HG03442 (cell line): ENCODE results near the gene CTNND1.
A peak's percentile ranks its signal among the peaks of the same experiment; 100 is the strongest.

Experiments used
- ATAC-seq: cut with Tn5 transposase; IDR thresholded peaks from one replicate; pipeline ENCODE4 v1.9.1; 2021; ENCODE audit warnings: mild to moderate bottlenecking, moderate library complexity; ENCODE audit not compliant: unreplicated experiment

Gene CTNND1

GRCh38 chr11:57758174-57758573, 3.4 kb upstream of the CTNND1 start:
- no peak for ATAC-seq

- ATAC-seq = no peak
These were observed 746 bp downstream of the CTNND1 start for GRCh38 chr11:57762235-57762861.

GRCh38 chr11:57763568-57763967, 2.0 kb downstream of the CTNND1 start:
- no peak for ATAC-seq

GRCh38 chr11:57764021-57764420, 2.4 kb downstream of the CTNND1 start:
- ATAC-seq = no peak

- no peak for ATAC-seq
These were observed 3.0 kb downstream of the CTNND1 start for GRCh38 chr11:57764566-57764965.

- ATAC-seq = no peak
These were observed 3.4 kb downstream of the CTNND1 start for GRCh38 chr11:57764972-57765371.

GRCh38 chr11:57770793-57771192, 9.2 kb downstream of the CTNND1 start:
- ATAC-seq = no peak

- ATAC-seq = no peak
These were observed 9.8 kb downstream of the CTNND1 start for GRCh38 chr11:57771365-57771764.

GRCh38 chr11:57772562-57772961, 11.0 kb downstream of the CTNND1 start:
- no peak for ATAC-seq

GRCh38 chr11:57773026-57773598, 11.5 kb downstream of the CTNND1 start:
- ATAC-seq = no peak

- no peak for ATAC-seq
These were observed 13.9 kb downstream of the CTNND1 start for GRCh38 chr11:57775491-57775890.

- ATAC-seq = no peak
These were observed 14.5 kb downstream of the CTNND1 start for GRCh38 chr11:57776031-57776521.

- no peak for ATAC-seq
These were observed 15.1 kb downstream of the CTNND1 start for GRCh38 chr11:57776577-57777210.

- ATAC-seq = no peak
These were observed 16.3 kb downstream of the CTNND1 start for GRCh38 chr11:57777969-57778317.

GRCh38 chr11:57778318-57779037, 16.9 kb downstream of the CTNND1 start:
- ATAC-seq = no peak

- ATAC-seq = no peak
These were observed 17.7 kb downstream of the CTNND1 start for GRCh38 chr11:57779276-57779675.

GRCh38 chr11:57781529-57781943, 19.9 kb downstream of the CTNND1 start:
- no peak for ATAC-seq

GRCh38 chr11:57785072-57785471, 23.5 kb downstream of the CTNND1 start:
- ATAC-seq = peak; percentile 55

- ATAC-seq = no peak
These were observed 24.8 kb downstream of the CTNND1 start for GRCh38 chr11:57786436-57786835.

GRCh38 chr11:57787006-57787604, 25.5 kb downstream of the CTNND1 start:
- no peak for ATAC-seq
